WTC11 (cell line): Measurements from ENCODE around the gene PI4KB. TPM values are rescaled to one million over a fixed set of nuclear protein-coding genes. Genes with fewer than 3 reads are reported as not detected.

Source experiments
- ATAC-seq: fragments of 200-7000 bp; cut with Tn5 transposase; 2 replicates; pipeline ENCODE4 v1.10.0; 2021; ENCODE audit warnings: mild to moderate bottlenecking, moderate library complexity
- CTCF ChIA-PET: fragments of 300-600 bp; sonication (Branson Sonifier 250); formaldehyde crosslinking; loops from one replicate; lab custom pipeline; 2021; ENCODE audit warnings: antibody characterized with exemption; lab: Charles Lee
- POLR2A ChIA-PET: fragments of 350-600 bp; sonication (Branson Sonifier 250); formaldehyde crosslinking; loops from one replicate; lab custom pipeline; 2021; ENCODE audit warnings: antibody characterized with exemption; lab: Charles Lee
- DNase-seq: peaks from one replicate; pipeline ENCODE4 v3.0.0; 2021; ENCODE audit warnings: low spot score
- H3K27ac Mint-ChIP-seq: 2 replicates; pipeline ENCODE4 v1.8.0; 2021; ENCODE audit warnings: mixed read lengths
- H3K27me3 Mint-ChIP-seq: 2 replicates; pipeline ENCODE4 v1.8.0; 2021; ENCODE audit warnings: low read depth, mild to moderate bottlenecking, moderate library complexity, mixed read lengths
- H3K36me3 Mint-ChIP-seq: 2 replicates; pipeline ENCODE4 v1.8.0; 2021; ENCODE audit warnings: mixed read lengths
- H3K4me1 Mint-ChIP-seq: 2 replicates; pipeline ENCODE4 v1.8.0; 2022; ENCODE audit warnings: mixed read lengths
- H3K4me3 Mint-ChIP-seq: 2 replicates; pipeline ENCODE4 v1.8.0; 2021; ENCODE audit warnings: mild to moderate bottlenecking, moderate library complexity, mixed read lengths
- H3K9me3 Mint-ChIP-seq: 2 replicates; pipeline ENCODE4 v1.8.0; 2021; ENCODE audit warnings: mixed read lengths
- ELF4 ChIP-seq: sonication (generic); formaldehyde crosslinking; IDR thresholded peaks from 2 replicates; pipeline ENCODE4 v1.8.1; 2022; ENCODE audit warnings: low read depth, mild to moderate bottlenecking, moderate library complexity, missing genetic modification reagents
- EMX1 ChIP-seq: fragments of 250-450 bp; sonication (Bioruptor Pico); IDR thresholded peaks from 2 replicates; pipeline ENCODE4 v1.8.0; 2021; ENCODE audit warnings: mild to moderate bottlenecking
- ERG ChIP-seq: fragments of 250-450 bp; sonication (Bioruptor Pico); IDR thresholded peaks from 2 replicates; pipeline ENCODE4 v1.8.0; 2021; ENCODE audit warnings: mild to moderate bottlenecking
- ETV6 ChIP-seq: sonication (generic); formaldehyde crosslinking; IDR thresholded peaks from 2 replicates; pipeline ENCODE4 v1.8.1; 2022; ENCODE audit warnings: mild to moderate bottlenecking, missing genetic modification reagents
- FOXP1 ChIP-seq: sonication (generic); formaldehyde crosslinking; IDR thresholded peaks from 2 replicates; pipeline ENCODE4 v1.8.0; 2022; ENCODE audit warnings: missing genetic modification reagents, mild to moderate bottlenecking, moderate library complexity, borderline replicate concordance
- GRHL2 ChIP-seq: fragments of 250-450 bp; sonication (Bioruptor Pico); IDR thresholded peaks from 2 replicates; pipeline ENCODE4 v1.8.0; 2022; ENCODE audit warnings: mild to moderate bottlenecking, moderate library complexity; ENCODE audit not compliant: insufficient replicate concordance, severe bottlenecking
- IRF2 ChIP-seq: sonication (generic); formaldehyde crosslinking; IDR thresholded peaks from 2 replicates; pipeline ENCODE4 v1.8.0; 2022; ENCODE audit warnings: low read depth, missing genetic modification reagents, borderline replicate concordance
- MAX ChIP-seq: sonication (generic); formaldehyde crosslinking; IDR thresholded peaks from 2 replicates; pipeline ENCODE4 v1.8.0; 2022; ENCODE audit warnings: mild to moderate bottlenecking, missing genetic modification reagents
- MYBL2 ChIP-seq: sonication (generic); formaldehyde crosslinking; IDR thresholded peaks from 2 replicates; pipeline ENCODE4 v1.8.1; 2023; ENCODE audit warnings: mild to moderate bottlenecking, moderate library complexity, missing genetic modification reagents
- NFYB ChIP-seq: sonication (generic); formaldehyde crosslinking; conservative IDR thresholded peaks from 2 replicates; pipeline ENCODE4 v1.8.0; 2022; ENCODE audit warnings: low read depth, missing genetic modification reagents
- RELA ChIP-seq: sonication (generic); formaldehyde crosslinking; IDR thresholded peaks from 2 replicates; pipeline ENCODE4 v1.8.1; 2022; ENCODE audit warnings: missing genetic modification reagents, mild to moderate bottlenecking, borderline replicate concordance
- SMAD3 ChIP-seq: sonication (generic); formaldehyde crosslinking; IDR thresholded peaks from 2 replicates; pipeline ENCODE4 v1.8.0; 2022; ENCODE audit warnings: missing genetic modification reagents, mild to moderate bottlenecking, borderline replicate concordance
- ZNF232 ChIP-seq: sonication (generic); formaldehyde crosslinking; IDR thresholded peaks from 2 replicates; pipeline ENCODE4 v1.8.0; 2022; ENCODE audit warnings: mild to moderate bottlenecking, missing genetic modification reagents
- ZNF281 ChIP-seq: sonication (generic); formaldehyde crosslinking; IDR thresholded peaks from 2 replicates; pipeline ENCODE4 v1.8.0; 2023; ENCODE audit warnings: mild to moderate bottlenecking, missing genetic modification reagents
- ZNF416 ChIP-seq: fragments of 250-450 bp; sonication (Bioruptor Pico); IDR thresholded peaks from 2 replicates; pipeline ENCODE4 v1.9.0; 2021; ENCODE audit warnings: mild to moderate bottlenecking, inconsistent platforms
- ZNF512 ChIP-seq: sonication (generic); formaldehyde crosslinking; IDR thresholded peaks from 2 replicates; pipeline ENCODE4 v1.8.1; 2022; ENCODE audit warnings: missing genetic modification reagents, borderline replicate concordance
- ZNF532 ChIP-seq: fragments of 250-450 bp; sonication (Bioruptor Pico); IDR thresholded peaks from 2 replicates; pipeline ENCODE4 v1.9.0; 2021; ENCODE audit warnings: mild to moderate bottlenecking, borderline replicate concordance
- total RNA-seq: library from RNA; stranded (reverse); gene quantifications from 3 replicates; pipeline ENCODE4 v1.2.3, GENCODE V29; 2021

Gene PI4KB
- total RNA-seq, 1 experiment from 2014 or later, result 33.6 TPM

GRCh38 chr1:151287767-151288500, 39.3 kb downstream of the PI4KB start:
- DNase-seq (no peak), ATAC-seq (no peak)
- Mint-ChIP-seq H3K4me1 (peaks cover 21% of the 10 kb centered on the region), H3K27ac (no peak overlapping the region), H3K36me3 (peaks cover 53% of the 10 kb centered on the region), H3K27me3 (no peaks in the 10 kb centered on the region), H3K9me3 (no peaks in the 10 kb centered on the region), H3K4me3 (no peak overlapping the region)
- ChIA-PET CTCF (interaction anchor here (1.1 kb wide), 1 partner anchor 13 kb away, joined by 4 read pairs; no protein-coding TSS in a partner anchor), POLR2A (interaction anchor here (0.5 kb wide), 1 partner anchor 107 kb away, joined by 3 read pairs; no protein-coding TSS in a partner anchor)
- TF ChIP-seq IRF2 (CRISPR knock-in tag) (no peak), RELA (CRISPR knock-in tag) (no peak), FOXP1 (CRISPR knock-in tag) (no peak), EMX1 (no peak), MAX (no peak), GRHL2 (CRISPR knock-in tag) (no peak), ELF4 (CRISPR knock-in tag) (no peak), NFYB (CRISPR knock-in tag) (no peak), ZNF512 (CRISPR knock-in tag) (no peak), SMAD3 (CRISPR knock-in tag) (no peak), ZNF281 (CRISPR knock-in tag) (no peak), MYBL2 (CRISPR knock-in tag) (no peak), ZNF232 (CRISPR knock-in tag) (no peak), ETV6 (CRISPR knock-in tag) (no peak), ZNF416 (CRISPR knock-in tag) (no peak), ZNF532 (no peak), ERG (CRISPR knock-in tag) (no peak)
